Embryonic facial prominence (tissue), 1 donor: ENCODE measurements around the gene CCDC85C.
"Not testable (repeated sequence)": the region's sequence is repeated elsewhere in the genome, so short reads cannot be mapped to it uniquely, and the experiment has no call there.

Source experiments
- DNase-seq: peaks from one replicate; pipeline ENCODE4 v3.0.0-alpha.2; 2016; ENCODE audit errors: extremely low spot score

CCDC85C gene

DNA sequence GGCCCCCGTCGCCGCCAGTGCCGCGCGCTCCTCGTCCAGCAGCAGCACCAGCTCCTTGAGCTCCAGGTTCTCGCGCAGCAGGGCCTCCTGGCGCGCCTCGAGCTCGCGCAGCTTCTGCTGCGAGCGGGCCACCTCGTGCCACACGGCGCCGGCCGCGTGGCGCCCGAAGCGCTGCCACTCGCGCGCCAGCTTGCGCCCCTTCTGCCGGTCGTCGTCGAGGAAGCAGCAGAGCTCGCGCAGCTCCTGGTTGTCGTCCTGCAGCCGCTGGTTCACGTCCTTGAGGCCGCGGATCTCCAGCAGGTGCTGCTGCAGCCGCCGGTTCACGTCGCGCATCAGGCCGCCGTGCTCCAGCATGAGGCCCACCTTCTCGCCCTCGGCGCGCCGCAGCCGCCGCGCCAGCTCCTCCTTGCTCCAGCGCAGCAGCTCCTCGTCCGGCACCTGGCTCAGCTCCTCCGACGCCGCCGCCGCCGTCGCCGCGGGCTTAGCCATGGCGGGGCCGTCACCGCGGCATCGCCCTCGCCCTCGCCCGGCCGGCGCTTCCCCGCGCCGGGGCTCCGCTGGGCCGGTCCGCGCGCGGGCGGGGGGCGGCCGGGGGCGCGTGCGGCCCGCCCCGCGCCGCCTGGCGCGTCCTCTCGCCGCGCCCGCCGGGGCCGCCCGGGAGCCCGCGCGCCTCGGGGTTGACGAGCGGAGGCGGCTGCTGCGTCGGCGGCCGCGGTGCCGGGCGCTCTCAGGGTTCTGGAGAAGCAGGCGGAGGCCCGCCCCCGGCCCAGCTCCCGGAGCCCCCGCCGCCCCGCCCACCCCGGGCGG is at the start of gene CCDC85C:
Gene CCDC85C, minus strand, starts transcription at position 737 of the 807 bp plus-strand sequence. Its CDS starts 248 bp downstream, at position 489.
- no peak for DNase-seq

- DNase-seq, result no peak
Measured at GRCh38 chr14:99651953-99652746, 48.1 kb upstream of the CCDC85C start.

- no peak for DNase-seq
Measured at GRCh38 chr14:99650189-99650588, 46.2 kb upstream of the CCDC85C start.

GRCh38 chr14:99649643-99650042 is 45.6 kb upstream of the CCDC85C start:
- DNase-seq, result no peak

- DNase-seq, result no peak
Measured at GRCh38 chr14:99649219-99649618, 45.2 kb upstream of the CCDC85C start.

DNA sequence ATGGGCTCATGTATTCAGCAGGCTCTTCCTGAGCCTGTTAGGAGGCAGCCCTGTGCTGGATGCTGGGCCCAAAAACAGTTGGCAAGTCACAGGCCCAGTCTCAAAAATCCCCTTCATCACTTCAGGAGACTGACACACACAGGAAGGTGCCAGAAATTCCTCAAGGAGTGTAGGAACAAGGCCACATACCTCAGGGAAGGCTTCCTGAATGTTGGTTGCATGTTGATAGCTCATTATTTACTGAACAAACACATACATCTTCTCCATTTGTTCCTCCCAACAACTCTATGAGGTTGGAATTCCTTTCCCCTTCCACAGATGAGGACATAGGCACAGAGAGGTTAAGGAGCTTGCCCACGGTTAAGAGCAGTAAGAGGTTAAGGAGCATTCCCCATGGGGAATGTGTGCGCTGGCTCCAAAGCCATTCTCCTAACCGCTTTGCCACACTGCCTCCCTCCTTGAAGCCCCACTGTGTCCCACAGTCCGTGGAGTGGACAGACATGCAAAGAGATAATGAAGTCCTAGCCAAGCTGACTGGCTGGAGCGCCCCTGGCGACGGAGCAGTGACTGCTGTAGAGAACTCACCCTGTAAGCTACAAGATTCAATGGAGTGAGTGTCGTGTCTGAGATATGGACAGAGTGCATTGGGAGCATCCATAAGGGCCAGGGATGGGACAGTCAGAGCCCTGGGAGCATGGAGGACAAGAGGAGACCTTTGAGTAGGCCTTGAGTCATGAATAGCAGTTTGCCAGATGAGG is 44.2 kb upstream of the CCDC85C start:
- DNase-seq, result no peak

- DNase-seq, result no peak
Measured at GRCh38 chr14:99647411-99647810, 43.4 kb upstream of the CCDC85C start.

GRCh38 chr14:99645545-99646505 is 41.8 kb upstream of the CCDC85C start:
- no peak for DNase-seq

- no peak for DNase-seq
Measured at GRCh38 chr14:99644723-99645544, 40.9 kb upstream of the CCDC85C start, which contains the start of gene HHIPL1. TSS of gene HHIPL1 (plus strand) at chr14:99645129. CDS start at chr14:99645208, 79 bp downstream.

- no peak for DNase-seq
Measured at GRCh38 chr14:99644035-99644587, 40.1 kb upstream of the CCDC85C start.

GRCh38 chr14:99643343-99643742 is 39.3 kb upstream of the CCDC85C start:
- DNase-seq, result no peak

GRCh38 chr14:99642771-99643170 is 38.8 kb upstream of the CCDC85C start:
- DNase-seq, result not testable (repeated sequence)

DNA sequence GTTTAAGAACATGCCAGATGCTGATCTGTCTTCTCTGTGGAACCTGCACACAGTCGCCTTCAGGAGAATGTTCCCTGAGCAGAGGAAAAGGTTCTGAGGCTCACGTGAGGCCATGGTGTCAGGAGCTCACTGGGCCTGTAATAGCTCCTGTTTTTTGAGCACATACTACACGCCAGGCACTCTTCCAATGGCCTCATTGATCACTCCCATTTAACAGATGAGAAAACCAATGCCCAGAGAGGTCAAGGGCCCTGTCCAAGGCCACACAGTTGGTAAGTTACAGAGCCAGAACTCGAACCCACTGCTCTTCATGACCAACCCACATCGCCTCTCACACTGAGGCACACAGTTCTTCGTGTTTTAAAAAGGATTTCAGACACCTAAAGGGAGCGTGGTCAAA is 33.6 kb upstream of the CCDC85C start:
- no peak for DNase-seq

DNA sequence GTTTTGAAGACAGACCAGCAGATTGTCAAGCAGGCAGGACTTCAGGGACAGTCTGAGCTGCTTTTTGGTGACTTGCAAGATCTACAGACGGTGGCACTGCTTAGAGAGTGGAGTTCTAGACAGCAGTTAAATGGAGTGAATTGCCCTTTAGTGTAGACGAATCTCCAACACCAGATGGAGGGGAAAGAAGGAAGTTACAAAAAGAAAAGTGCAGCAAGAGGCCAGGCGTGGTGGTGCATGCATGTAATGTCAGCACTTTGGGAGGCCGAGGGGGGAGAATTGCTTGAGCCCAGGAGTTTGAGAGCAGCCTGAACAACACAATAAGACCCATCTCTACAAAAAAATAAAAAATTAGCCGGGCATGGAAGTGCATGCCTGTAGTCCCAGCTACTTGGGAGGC is 32.5 kb upstream of the CCDC85C start:
- no peak for DNase-seq

GRCh38 chr14:99635116-99635515 is 31.1 kb upstream of the CCDC85C start:
- no peak for DNase-seq

- DNase-seq, result no peak
Measured at GRCh38 chr14:99634443-99634842, 30.4 kb upstream of the CCDC85C start.

DNA sequence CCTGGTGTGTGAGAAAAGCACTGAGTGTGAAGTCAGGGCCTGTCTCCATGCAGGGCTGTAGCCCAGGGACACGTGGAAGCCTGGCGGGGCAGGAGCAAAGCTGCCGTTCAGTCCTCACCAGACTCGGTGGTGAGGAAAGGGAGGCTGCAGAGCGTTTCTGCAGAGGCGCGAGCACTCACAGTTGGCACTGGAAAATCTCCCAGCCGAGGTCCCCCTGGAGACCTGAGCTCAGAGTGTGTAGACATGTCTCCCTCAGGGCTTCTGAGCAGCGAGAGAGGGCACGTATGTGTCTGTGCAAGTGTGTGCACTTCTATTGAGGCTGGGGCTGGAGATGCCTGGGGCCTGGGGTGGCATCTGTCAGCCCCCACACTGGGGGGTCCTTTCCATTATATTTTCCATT is 29.9 kb upstream of the CCDC85C start:
- DNase-seq, result no peak

DNA sequence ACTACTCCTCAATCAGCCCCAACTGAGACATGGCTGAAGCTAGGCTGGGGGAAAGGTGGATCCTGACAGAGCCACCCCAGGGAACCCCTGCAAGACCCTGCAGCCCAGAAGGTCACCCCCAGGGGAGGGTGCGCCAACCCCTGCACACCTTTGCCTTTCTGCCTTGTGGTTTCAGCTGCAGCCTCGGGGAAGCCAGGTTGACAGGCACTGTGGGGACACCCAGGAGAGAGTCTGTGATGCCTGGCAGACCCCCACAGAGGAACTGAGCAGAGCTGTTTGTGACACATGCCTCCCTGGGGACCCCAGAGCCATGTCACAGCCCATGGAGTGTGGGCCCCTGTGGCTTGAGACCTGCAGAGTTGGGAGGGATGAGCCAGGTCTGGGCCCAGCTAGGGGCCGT is 29.1 kb upstream of the CCDC85C start:
- DNase-seq, result no peak

GRCh38 chr14:99632410-99633035 is 28.5 kb upstream of the CCDC85C start:
- no peak for DNase-seq
